ENCODE measurements around the gene ADGRG6. TPM values are rescaled to one million over a fixed set of nuclear protein-coding genes. Genes with fewer than 3 reads are reported as not detected.

The ADGRG6 gene
- polyA plus RNA-seq, 1 experiment: 25.4 TPM

DNA sequence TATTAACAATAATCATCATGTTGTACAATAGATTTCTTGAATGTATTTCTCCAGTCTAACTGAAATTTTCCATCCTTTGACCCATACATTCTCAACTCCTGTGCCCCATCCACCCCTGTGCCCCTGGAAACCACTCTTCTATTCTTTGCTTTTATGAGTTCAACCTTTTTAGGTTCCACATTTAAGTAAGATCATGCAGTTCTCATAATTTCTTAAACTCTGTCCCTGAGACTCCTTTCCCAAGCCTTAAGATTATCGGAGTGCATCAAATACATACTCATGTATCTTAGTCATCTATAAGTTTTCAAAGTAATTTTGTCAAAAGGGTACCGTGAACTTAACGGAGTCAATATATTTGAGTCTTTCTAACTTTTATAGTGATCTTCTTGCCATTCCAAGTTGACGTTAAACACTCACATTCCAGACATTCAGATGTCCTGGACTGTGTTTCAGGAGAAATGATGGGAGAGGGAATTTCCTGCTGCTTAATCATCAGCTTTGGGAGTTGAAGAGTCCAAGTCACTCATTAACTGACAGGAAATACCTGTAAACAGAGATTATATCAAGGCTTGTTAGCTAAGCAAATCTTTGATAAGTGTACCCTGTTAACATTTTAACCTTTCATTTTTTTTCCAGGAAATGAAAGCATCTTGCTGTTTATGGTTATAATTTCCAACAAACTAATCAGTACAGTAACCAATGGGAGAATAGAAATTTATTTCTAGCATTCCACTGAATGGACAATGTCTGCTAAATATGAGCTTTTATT lies 73.3 kb downstream of the ADGRG6 start:
- Histone ChIP-seq H3K36me3 (ENCODE audit: control insufficient read depth, insufficient read depth, low read length) (no peaks in the 10 kb centered on the region), H3K27me3 (ENCODE audit: control insufficient read depth, insufficient read depth, low read length) (no peaks in the 10 kb centered on the region), H3K4me3 (ENCODE audit: low read depth, low read length) (peak overlapping the region; percentile 3; the same call in 1 of the 2 replicates)
- CTCF ChIA-PET: interaction anchor here (0.7 to 3.3 kb wide), 3 partner anchors 7 to 229 kb away, joined by 3 to 11 read pairs (median 4); partner anchors contain the start of gene NMBR
- DNase-seq (ENCODE audit: low read depth): peak; percentile 83
- POLR2A ChIA-PET: interaction anchor here (0.7 kb wide), 1 partner anchor 14 kb away, joined by 3 read pairs; no protein-coding TSS in a partner anchor
- TF ChIP-seq CTCF (IDR thresholded peaks at IDR 0.05; ENCODE audit: insufficient read depth, low read depth, low read length): no peak

DNA sequence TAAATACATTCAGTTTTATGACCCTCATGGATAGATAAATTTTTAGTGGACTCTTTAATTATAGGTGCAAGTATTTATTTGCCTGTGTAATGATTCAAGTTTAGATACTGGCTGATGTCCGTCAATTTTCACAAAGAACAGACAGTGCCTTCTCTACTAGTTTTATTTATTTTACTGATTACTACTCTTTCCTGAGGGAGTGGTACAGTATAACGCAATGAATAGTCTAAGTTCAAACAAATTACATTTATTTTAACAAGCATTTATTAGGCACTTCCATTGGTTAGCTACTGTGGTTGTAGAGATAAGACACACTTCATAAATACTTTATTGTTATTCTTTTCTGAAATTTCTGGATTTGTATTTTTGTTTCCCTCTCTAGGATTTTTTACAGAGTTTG lies 74.3 kb downstream of the ADGRG6 start:
- H3K4me3 ChIP-seq (ENCODE audit: low read depth, low read length): no peak overlapping the region
- CTCF ChIA-PET: no interaction called here
- POLR2A ChIA-PET: interaction anchor here (0.7 kb wide), 1 partner anchor 15 kb away, joined by 3 read pairs; no protein-coding TSS in a partner anchor

GRCh38 chr6:142376800-142377496 lies 75.1 kb downstream of the ADGRG6 start:
- TF ChIP-seq CTCF (IDR thresholded peaks at IDR 0.05; ENCODE audit: insufficient read depth, low read depth, low read length): no peak
- CTCF ChIA-PET: no interaction called here
- POLR2A ChIA-PET: no interaction called here
- no peak for DNase-seq (ENCODE audit: low read depth)
- Histone ChIP-seq H3K36me3 (ENCODE audit: control insufficient read depth, insufficient read depth, low read length) (no peaks in the 10 kb centered on the region), H3K4me3 (ENCODE audit: low read depth, low read length) (no peak overlapping the region), H3K27me3 (ENCODE audit: control insufficient read depth, insufficient read depth, low read length) (no peaks in the 10 kb centered on the region)

More for the DNA sequence above, 74.3 kb downstream of the ADGRG6 start:
- Histone ChIP-seq H3K27me3 (ENCODE audit: control insufficient read depth, insufficient read depth, low read length) (no peaks in the 10 kb centered on the region), H3K36me3 (ENCODE audit: control insufficient read depth, insufficient read depth, low read length) (no peaks in the 10 kb centered on the region)
- no peak for DNase-seq (ENCODE audit: low read depth)
- no peak for TF ChIP-seq CTCF (IDR thresholded peaks at IDR 0.05; ENCODE audit: insufficient read depth, low read depth, low read length)

- POLR2A ChIA-PET: no interaction called here
- no peak for TF ChIP-seq CTCF (IDR thresholded peaks at IDR 0.05; ENCODE audit: insufficient read depth, low read depth, low read length)
- CTCF ChIA-PET: no interaction called here
- H3K27me3 ChIP-seq (ENCODE audit: control insufficient read depth, insufficient read depth, low read length): no peaks in the 10 kb centered on the region
- DNase-seq (ENCODE audit: low read depth): no peak
- no peaks in the 10 kb centered on the region for H3K36me3 ChIP-seq (ENCODE audit: control insufficient read depth, insufficient read depth, low read length)
- no peak overlapping the region for H3K4me3 ChIP-seq (ENCODE audit: low read depth, low read length)
Measured at GRCh38 chr6:142377497-142377848, 75.7 kb downstream of the ADGRG6 start.

- TF ChIP-seq CTCF (IDR thresholded peaks at IDR 0.05; ENCODE audit: insufficient read depth, low read depth, low read length): no peak
- no peak for DNase-seq (ENCODE audit: low read depth)
- POLR2A ChIA-PET: no interaction called here
- no peak overlapping the region for H3K4me3 ChIP-seq (ENCODE audit: low read depth, low read length)
- H3K36me3 ChIP-seq (ENCODE audit: control insufficient read depth, insufficient read depth, low read length): no peaks in the 10 kb centered on the region
- H3K27me3 ChIP-seq (ENCODE audit: control insufficient read depth, insufficient read depth, low read length): no peaks in the 10 kb centered on the region
- CTCF ChIA-PET: no interaction called here
Measured at GRCh38 chr6:142378138-142378875, 76.5 kb downstream of the ADGRG6 start.

Measured in BJ (cell line).